ENCODE measurements around the gene UBE2D2. TPM values are rescaled to one million over a fixed set of nuclear protein-coding genes. Genes with fewer than 3 reads are reported as not detected.
A peak's percentile ranks its signal among the peaks of the same experiment; 100 is the strongest.

Gene UBE2D2
- total RNA-seq, 1 donor from 2014 or later: 101 TPM

GRCh38 chr5:139660923-139661814, 100.0 kb downstream of the UBE2D2 start:
- DNase-seq (ENCODE audit: low spot score): peak; percentile 78

DNA sequence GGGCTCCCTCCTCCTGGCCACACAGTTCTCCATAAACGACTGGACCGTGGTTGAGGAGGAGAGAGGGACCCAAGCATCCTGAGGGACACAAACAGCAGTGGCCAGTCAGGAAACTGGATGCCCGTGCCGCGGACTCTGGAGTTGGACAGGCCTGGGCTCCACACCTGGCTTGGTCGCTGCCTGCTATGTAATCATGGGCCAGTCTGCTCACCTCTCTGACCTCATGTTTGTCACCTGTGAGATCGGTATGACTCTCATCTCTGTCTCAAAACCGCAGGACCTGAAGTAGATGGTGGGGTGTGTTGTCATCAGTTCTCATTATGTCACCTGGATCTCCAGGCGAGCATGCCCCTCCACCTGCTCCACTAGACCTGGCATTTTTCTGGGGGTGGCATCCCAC, 101.5 kb downstream of the UBE2D2 start:
- DNase-seq (ENCODE audit: low spot score): no peak

DNA sequence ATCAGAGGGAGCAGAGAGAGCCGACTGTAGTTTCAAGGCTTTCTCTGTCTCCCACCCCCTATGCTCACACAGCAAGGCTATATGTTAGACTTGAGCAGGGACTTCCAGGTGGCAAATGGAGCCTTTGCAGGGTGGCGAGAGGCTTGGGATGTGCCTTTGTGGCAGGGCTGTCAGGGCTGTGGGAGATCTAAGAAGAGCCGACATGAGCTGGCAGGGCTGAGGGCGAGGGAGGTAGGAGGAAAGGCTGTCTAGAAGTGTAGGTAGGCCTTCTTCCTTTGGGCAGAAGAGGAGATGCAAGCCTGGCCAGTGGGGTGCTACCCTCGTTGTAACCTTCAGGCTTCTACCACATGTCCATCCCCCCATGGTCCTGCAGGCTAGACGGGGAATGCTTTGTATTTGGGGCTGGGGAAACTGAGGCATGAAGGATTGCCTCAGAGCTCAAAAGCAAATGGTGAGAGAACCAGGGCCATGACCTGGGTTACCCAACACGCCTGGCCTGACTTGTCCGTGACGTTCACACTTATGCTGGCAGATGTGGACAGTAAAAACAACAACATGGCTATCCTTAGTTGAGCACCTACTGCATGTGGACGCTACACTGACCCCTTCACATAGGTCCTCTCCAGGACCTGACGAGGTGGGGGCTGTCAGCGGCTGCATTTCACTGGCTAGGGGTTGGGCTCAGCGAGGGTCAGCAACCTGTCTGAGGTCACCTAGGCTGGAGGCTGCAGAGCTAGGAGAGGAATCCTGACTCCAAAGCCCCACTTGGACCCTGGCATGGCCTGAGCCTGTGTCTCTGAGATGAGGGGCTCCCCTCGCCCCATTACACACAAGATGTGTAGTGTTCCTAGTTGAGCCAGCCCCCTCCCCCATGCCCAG, 102.3 kb downstream of the UBE2D2 start:
- DNase-seq (ENCODE audit: low spot score): no peak

DNA sequence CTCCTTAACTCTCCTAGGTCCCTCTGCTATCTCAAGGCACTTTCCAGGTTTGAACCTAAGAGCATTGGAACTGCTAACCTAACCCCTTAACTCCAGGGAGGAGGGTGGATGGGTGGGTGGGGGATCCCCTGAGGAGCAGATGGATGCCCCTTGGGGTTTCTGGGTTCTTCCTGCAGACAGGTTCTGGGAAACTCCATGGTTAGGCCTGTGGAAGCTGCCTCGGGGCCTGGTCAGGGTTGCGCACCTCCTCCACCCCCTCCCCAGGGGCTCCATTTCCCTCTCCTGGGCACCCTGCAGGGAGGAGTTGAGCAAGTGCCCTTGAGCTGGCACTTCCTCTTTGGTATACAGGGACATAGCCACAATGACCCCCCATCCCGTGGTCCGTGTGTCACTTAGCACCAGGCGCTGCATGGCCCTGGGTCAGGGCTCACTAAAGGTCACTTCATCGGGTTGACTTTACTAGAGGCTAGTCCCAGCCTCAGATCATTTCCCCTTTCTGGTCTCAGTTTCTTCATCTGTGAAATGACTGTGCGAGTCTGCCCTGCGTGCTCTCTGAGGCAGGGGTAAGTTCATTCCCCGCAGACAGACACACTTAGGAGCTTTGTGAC, 103.1 kb downstream of the UBE2D2 start:
- no peak for DNase-seq (ENCODE audit: low spot score)

GRCh38 chr5:139664727-139665351, 103.7 kb downstream of the UBE2D2 start:
- no peak for DNase-seq (ENCODE audit: low spot score)

DNA sequence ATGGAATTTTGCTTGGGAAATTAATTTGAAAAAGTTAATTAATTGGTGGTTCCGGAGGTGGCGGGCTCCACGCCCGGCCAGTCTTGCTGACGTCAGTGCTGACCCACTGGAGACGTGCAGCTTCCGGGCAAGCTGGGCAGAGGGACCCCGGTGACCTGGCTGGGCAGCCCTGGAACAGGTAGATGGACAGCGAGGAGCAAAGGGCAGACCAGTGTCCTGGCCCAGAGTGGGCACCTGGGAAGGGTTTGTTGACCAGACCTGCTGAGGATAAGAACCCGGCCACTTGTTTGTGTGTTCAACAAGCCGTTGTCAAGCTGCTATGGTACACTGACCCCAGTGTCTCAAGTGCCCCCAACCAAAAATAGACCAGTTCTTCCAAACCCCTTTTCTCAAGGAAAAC, 104.5 kb downstream of the UBE2D2 start:
- DNase-seq (ENCODE audit: low spot score): no peak

DNA sequence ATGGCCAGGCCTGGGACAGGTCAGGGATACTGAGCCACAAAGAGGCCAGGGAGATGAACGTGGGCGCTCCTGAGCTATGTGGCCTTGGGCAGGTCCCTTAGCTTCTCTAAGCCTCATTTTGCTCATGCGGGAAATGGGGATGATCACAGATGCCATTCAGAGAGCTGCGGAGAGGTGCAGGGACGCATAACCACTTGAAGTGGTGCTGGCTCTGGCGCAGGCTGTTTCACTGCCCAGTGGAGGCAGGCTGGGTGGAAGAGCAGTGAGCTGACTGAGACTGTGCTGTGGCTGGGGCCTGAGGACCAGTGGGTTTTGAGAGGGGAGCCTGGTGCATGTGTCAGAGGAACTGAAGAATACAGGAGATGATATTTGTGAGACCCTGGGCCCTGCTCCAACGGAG, 105.4 kb downstream of the UBE2D2 start:
- no peak for DNase-seq (ENCODE audit: low spot score)

DNA sequence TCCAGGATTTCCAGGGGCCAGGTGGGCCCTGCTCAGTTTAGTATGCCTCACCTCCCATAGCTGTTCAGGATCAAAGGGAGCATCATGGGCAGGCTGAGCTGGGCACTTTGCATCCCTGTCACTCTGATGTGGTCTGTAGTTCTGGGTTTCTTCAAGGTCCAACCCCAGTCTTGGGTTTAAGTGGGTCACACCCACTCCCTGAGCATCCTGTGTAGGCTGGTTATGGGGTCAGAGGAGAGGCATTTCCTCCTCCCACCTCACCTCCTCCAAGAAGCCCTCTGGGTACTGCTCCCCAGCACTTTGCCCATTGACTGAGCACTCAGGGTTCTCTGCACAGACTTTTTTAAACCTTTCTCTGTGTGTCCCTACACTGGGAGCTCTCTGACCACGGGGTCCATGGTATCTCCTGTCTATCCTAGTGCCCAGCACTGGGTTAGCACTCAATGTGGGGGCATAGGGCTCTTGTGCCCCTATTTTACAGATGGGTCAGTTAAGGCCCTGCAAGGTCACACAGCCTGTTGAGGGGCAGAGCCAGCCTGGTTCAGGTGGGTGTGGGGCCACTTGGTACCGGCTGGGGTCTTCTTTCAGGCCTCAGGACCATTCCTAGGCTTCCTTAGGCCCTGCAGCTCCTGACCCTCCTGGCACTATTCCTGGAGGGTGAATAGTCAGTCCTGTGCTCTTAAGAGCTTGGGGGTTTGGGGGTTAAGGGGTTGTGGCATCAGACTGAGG, 106.0 kb downstream of the UBE2D2 start:
- no peak for DNase-seq (ENCODE audit: low spot score)

DNA sequence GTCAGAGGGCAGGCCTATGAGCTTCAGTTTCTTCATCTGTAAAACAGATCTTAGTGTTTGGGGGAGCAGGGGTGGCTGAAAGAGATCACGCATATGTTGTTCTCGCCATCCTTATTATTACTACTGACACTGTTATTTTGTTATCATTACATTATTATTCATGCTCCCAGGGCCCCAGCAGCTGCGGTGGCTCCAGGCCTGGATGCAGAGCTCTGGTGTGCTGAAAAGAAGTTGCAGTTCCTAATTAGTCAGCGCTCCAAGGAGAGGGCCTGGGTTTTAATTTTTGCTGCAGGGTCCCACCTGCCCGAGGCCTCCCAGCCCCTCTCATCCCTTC, 106.6 kb downstream of the UBE2D2 start:
- DNase-seq (ENCODE audit: low spot score): no peak

- DNase-seq (ENCODE audit: low spot score): no peak
Observed at GRCh38 chr5:139668064-139668880, 107.1 kb downstream of the UBE2D2 start.

GRCh38 chr5:139668924-139669661, 108.0 kb downstream of the UBE2D2 start:
- DNase-seq (ENCODE audit: low spot score): no peak

GRCh38 chr5:139669662-139670368, 108.7 kb downstream of the UBE2D2 start:
- DNase-seq (ENCODE audit: low spot score): no peak

GRCh38 chr5:139670369-139671095, 109.4 kb downstream of the UBE2D2 start:
- no peak for DNase-seq (ENCODE audit: low spot score)

DNA sequence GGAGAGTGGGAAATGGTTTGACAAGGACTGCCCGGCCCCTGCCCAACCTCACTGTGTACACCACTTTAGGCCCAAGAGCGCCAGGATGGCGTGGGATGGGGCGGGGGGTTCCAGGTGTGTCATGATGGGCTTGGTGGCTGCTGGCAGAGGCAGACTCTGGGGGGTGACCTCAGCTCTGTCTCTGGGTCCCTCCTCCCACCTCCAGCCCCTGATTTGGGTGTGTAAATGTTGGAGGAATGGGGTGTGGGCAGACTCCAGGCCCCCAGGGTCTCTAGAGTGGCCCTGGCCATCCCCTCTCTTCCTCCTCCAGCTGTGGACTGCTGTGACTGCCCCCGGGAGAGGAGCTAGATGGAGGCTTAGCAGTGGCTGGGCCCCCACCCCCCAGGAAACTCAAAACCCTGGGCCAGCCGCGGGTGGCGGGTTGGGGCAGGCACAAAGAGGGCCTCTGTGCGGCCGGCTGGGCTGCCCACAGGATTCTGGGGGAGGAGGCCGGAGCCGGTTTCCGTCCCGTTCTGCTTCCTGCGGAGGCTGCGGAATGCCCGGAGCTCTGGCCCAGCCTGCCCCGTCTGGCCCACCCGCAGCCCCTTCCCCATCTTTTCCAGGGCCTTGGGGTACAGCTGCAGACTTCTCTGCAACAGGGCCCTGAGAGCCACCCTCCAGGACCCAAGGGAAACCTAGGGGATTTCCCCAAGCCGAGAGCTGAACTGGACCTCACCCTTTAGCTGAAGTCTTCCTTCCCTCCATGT, 110.1 kb downstream of the UBE2D2 start:
- no peak for DNase-seq (ENCODE audit: low spot score)

DNA sequence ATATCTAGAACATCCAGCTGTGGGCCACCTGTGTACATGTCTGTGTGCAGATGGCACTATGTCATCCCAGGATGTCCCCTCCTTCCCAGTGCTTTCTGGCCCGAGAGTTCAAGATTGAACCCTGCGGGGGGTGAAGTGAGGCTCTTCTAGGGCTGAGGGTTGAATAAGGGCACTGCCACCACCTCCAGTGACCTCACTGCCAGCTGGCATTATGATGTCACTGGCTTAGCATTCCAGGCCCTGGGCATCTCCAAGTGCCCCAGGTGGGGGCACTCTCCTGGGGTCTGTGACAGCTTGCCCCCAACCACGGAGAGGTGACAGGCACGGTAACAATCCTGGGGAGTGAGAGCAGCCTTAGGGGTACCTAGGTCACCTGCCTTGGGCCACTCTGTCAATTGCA, 114.1 kb downstream of the UBE2D2 start:
- DNase-seq (ENCODE audit: low spot score): no peak

DNA sequence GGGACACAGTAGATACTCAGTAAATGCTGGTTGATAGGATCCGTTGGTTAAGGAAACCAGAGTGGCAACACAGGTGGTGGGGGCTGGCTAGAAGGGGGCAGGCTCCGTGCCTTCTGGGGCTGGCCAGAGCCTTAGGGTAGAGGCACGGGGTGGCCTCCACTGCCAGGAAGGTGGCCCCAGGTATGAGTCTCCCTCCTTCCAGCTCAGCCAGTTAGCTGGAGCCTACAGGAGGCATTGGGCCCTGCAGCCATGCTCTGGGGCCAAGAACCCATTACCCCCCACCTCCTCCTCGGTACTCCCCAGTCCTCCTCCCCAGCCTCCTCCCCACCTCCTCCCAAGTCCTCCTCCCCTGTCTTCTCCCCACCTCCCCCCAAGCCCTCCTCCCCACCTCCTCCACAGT, 114.7 kb downstream of the UBE2D2 start:
- DNase-seq (ENCODE audit: low spot score): no peak

DNA sequence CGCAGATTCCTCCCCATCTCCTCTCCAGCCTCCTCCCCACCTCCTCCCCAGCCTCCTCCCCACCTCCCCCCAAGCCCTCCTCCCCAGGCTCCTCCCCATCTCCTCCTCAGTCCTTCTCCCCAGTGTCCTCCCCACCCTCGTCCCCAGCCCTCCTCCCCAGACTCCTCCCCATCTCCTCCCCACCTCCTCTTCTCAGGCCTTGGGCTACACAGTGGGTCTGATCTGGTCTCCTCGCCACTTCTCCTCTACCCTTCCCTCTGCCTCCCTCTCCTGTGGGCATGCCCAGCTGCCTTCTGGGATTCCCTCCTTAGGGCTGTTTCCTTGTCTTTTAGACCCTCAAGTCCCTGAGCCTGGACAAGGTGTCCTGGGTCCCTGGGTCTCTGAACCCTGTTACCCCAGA, 115.3 kb downstream of the UBE2D2 start:
- DNase-seq (ENCODE audit: low spot score): no peak

Measured in mucosa of gallbladder (tissue), 1 donor.